ENCODE data around the gene SGCD.

- TF ChIP-seq SIN3A (IDR thresholded peaks at IDR 0.05; ENCODE audit: borderline replicate concordance, insufficient read depth, low read length) (no peak), TAF1 (IDR thresholded peaks at IDR 0.05; ENCODE audit: borderline replicate concordance, insufficient read depth, low read length) (no peak), REST (IDR thresholded peaks at IDR 0.05; ENCODE audit: insufficient read depth in 1 of 2, low read depth in 2 of 2, low read length in 2 of 2) (no peak), POLR2AphosphoS5 (IDR thresholded peaks at IDR 0.05; ENCODE audit: low read depth, low read length) (no peak), FOXP2 (optimal IDR thresholded peaks at IDR 0.05; ENCODE audit: borderline replicate concordance, extremely low read depth, extremely low read length, insufficient read depth) (no peak)
These were observed 188.9 kb downstream of the SGCD start for GRCh38 chr5:156515803-156516360.
